Hematopoietic multipotent progenitor cell (in vitro differentiated cells): ENCODE data around the gene ANXA1. TPM values are rescaled to one million over a fixed set of nuclear protein-coding genes. Genes with fewer than 3 reads are reported as not detected.

Source experiments
- DNase-seq, 3 donors: peaks; one replicate each; pipeline ENCODE4 v3.0.0-alpha.2; 2011 to 2015; ENCODE audit warnings: low read depth in 2 of 3, low spot score in 2 of 3
- total RNA-seq: library from RNA; depleted of rRNA; stranded (reverse); fragments of >200 nt; gene quantifications from one replicate; pipeline ENCODE4 v1.2.3, GENCODE V29; 2012

The ANXA1 gene
- total RNA-seq: 534 TPM

DNA sequence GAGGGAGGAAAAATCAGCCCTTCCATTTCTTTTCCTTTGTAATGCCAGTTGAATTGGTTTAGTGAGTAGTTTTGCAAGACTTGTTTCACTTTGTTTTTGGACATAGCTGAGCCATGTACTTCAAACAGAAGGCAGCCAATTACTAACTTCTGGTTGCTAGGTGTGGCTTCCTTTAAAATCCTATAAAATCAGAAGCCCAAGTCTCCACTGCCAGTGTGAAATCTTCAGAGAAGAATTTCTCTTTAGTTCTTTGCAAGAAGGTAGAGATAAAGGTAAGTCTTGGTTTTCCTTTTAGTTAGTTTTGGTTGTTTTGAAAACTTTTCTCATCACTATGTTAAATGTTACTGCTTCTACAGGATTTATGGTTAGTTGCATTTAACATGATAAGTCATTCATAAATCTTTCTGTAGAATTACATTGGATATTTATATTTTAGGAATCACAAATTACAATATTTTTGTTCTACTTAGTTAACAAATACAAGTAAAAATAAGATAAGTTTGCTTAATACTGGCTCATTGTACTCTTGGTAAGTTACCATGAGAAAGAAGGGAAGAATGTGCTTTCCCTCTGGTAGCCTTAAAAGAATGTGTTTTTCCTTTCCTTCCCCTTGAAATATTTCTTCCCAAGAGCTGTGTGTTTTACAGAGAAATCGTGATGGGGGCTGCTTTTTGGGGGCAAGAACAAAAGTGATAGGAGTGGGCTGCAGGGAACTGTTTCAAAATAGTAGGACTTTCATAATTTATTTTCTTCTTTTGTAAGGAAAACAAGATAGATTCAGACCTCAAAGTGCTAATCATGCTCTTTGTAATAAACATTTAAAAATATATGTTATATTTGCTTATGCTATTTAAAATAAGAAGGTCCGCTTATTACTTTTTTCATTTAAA lies at the start of gene ANXA1:
TSS of gene ANXA1 (plus strand) at position 213 of the 890 bp plus-strand sequence. CDS start 6,671 bp downstream, outside the sequence.
- DNase-seq: peak; percentile 38 to 83 (median 65)

DNA sequence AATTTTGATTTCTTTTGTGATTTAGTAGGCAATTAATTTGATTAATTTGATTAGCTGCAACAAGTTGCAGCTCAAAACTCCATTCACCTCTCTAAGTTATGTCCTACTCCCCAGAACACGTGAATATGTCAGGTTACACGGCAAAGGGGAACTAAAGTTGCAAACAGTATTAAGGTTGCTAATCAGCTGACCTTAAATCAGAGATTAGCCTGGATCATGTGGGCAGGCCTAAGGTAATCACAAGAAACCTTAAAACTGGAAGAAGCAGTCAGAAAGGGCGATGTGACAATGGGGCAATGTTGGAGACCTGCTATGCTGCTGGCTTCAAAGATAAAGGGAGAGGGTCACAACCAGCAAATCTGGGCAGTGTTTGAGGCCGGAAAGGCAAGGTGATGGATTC lies 47.3 kb upstream of the ANXA1 start:
- DNase-seq: no peak

DNA sequence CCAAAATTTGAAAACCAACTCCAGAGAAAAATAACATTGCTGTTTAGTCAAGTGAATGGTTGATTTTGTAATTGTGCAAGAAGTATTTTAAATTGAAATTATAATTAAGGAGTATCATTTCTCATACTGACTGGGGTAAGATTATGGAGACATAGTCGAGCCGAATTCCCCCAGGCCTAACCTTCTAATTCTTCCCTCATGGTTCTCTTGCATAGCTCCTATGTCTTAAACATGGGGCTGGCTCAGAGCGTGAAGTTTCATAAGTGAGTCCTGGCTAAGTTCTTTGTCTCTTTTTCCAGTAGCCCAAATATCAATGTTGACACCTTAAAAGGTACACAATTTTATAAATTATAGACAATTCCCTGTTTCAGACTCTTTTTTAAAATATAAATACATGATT lies 46.7 kb upstream of the ANXA1 start:
- DNase-seq: no peak

DNA sequence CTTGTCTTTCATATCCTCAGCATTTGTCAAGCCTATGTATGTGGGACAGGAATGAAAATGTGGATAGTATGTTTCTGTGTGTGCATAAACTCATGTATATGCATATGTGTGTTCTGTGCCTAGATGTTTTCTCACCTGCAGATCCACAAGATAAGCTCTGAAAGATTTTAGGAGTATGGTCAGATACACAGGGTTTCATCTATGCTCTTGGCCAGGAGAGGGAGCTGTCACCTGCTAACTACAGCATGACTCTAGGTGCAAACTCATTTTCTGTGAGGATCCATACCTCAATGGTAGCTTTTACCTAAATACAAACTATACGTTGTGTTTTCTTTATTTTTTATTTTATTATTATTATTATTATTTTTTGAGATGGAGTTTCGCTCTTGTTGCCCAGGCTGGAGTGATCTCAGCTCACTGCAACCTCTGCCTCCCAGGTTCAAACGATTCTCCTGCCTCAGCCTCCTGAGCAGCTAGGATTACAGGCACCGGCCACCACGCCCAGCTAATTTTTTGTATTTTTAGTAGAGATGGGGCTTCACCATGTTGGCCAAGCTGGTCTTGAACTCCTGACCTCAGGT lies 44.1 kb upstream of the ANXA1 start:
- DNase-seq: peak; percentile 33 to 81 (median 54)

GRCh38 chr9:73114058-73114457 lies 37.6 kb upstream of the ANXA1 start:
- DNase-seq: no peak

- no peak for DNase-seq
Observed at GRCh38 chr9:73114958-73115357, 36.7 kb upstream of the ANXA1 start.

DNA sequence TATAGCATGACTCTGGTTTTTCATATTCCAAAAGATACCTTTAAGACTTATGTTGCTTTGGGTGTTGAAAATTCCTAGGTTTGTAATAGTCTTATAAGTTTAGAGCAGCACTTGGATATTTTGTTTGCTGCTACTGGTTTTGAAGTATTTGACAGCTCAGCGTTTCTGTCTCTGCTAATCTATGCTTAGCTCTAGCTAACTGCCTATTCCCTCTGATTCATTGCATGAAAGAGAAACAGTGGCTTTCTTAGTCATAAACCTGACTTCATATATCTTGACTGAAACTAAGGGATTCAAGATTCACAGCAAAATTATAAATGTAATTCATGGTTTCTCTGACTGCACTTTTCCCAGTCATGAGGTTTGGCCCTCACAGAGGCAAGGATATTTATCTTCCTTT lies 35.6 kb upstream of the ANXA1 start:
- no peak for DNase-seq

DNA sequence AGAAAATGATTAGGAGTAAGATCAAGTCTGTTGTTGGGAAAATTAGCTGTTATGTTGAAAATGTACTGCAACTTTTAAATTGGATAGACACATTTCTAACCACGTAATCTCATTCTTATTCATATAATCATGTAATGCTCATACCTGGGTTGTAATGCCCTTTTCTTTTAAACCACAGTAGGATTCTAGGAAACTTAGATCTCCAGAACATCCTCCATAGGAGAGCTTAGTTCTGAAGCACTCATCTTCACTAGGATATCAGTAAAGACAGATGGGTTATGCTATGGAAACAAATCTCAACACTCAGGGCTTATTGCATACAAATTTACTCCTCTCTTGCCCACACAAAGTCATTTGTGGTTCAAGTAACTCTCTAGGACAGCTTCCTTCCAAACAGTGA lies 34.8 kb upstream of the ANXA1 start:
- no peak for DNase-seq

DNA sequence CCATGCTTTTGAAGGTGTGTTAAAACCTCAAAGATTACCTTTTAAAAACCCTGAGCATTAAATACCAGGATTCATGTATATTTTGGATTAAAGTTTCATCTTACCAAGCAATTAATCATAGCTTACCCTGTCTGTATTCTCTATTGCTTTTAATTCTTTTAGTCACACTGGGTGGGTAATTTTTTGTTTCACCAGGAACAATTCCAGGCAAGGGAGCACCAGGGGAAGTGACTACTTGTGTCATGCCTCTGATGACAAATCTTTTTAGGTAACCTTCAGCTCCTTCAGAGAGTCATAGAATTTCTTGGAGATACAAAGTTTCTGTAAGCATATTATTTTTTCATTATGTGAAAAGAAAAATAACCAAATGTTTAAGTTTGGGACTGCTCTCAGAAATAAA lies 33.4 kb upstream of the ANXA1 start:
- no peak for DNase-seq

DNA sequence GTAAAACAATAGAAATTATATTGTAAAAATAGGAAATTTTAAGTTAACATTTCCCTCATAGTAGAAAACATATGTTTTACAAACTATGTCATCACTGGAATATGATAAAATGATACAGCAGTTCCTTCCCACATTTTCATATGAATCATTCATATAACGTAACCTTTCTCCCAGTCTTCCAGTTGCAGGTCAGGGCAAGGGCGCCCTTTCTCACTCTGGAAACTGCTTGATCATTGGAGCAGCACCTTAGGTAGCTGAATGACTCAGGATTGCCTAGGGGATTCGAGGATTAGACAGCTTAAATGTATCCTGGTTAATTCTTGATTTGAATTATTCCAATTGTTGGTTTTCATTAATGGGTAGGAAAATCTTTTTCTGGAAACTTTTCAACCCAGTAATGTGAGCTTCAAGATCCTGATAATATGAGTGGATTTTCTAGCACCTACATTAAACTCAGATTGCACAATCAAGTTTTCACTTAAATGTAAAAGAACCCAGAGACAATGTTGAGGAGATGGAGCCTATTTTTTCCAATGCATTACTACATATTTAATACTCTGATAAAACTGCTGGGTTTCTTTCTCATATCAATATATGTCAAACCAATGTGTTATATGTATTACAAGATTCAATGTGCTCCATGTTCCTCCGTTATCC lies 32.6 kb upstream of the ANXA1 start:
- DNase-seq: no peak

GRCh38 chr9:73121375-73121935 lies 30.2 kb upstream of the ANXA1 start:
- no peak for DNase-seq

DNA sequence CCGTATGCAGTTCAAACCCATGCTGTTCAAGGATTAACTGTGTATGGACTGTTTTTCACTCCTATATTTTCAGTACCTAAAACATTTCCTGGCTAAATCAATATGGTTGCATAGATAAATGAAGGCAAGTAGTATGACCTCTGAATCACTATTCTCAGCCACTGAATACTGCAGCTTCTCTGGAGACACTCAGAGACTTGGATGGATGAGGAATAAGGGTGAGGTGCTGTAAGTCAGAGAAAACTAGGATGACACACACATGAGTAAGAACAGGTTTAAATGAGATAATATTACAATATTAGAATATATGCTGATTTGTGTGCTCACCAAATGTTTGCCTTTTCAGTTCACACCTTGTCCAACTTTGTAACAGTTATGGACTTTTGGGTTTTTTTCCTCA lies 26.0 kb upstream of the ANXA1 start:
- DNase-seq: no peak

DNA sequence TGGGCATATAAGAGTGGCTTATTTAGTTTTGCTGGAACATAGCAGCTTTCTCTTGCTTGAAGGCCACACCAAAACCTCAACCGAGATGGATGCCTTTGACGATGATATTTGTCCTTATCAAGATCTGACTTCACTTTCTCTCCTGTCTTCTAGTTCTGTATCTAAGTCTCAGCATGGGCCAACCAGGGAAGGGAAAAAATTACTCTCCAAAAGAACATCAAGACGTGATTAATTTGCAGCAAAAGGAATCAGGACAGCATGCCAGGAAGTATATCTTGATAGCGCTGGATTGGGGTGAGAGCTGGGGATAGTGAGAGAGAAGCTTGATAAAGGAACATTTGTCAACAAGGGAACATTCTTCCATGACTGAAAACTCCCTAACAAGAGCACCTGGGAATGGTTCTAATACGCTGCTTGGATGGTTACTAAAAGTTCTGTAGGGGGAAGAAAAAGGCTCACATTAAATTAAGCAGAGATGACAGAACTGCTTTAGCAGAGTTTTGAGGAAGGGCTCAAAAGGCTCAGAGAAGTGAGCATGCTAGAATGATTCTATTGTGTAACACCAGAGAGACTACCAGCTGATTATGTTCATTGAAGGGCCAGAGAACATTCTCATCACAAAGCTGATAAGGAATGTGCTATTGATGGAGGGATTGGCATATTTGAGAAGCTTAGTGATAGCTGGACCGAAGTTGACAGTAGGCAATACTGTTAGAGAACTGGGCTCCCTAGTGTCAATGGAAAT lies 21.6 kb upstream of the ANXA1 start:
- DNase-seq: no peak

GRCh38 chr9:73131461-73131860 lies 20.2 kb upstream of the ANXA1 start:
- DNase-seq: no peak

GRCh38 chr9:73132034-73132776 lies 19.5 kb upstream of the ANXA1 start:
- peak; percentile 71 to 93 (median 86) for DNase-seq

GRCh38 chr9:73133022-73133651 lies 18.5 kb upstream of the ANXA1 start:
- DNase-seq: no peak

- no peak for DNase-seq
Observed at GRCh38 chr9:73133921-73134407, 17.7 kb upstream of the ANXA1 start.

GRCh38 chr9:73135394-73135793 lies 16.3 kb upstream of the ANXA1 start:
- DNase-seq: no peak

DNA sequence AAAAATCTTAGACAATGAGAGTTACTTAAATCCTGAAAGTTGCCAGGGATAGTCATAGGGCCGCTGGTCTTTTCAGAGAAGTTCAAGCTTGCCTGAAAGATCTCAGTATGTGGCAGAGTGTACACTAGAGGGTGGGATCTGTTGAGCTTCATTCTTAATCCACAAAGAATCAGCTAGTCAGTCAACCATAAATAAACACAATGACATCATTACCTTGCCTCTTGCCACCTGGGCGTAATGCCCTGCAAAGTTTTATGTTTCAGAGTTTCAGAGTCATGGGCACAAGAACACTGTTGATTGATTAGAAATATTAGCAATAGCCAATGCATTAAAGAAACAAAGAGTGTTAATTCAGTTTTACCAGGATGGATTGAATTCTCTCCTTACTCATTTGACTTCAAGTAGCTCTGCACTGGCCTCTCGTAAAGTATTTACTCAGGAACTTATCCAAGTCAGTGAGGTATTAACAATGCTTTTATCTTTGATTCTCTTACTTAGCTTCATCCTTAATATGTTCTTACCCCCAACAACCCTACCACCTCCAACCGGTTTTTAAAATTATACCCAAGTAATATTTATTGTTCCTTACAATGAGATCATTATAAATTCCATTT lies 14.3 kb upstream of the ANXA1 start:
- DNase-seq: no peak
